Ishikawa (cell line): Measurements from ENCODE around the gene MND1.

Experiments used
- CEBPB ChIP-seq: IDR thresholded peaks from 2 replicates; pipeline ENCODE4 v1.6.1; 2012
- EGR1 ChIP-seq: IDR thresholded peaks from 2 replicates; pipeline ENCODE4 v1.6.1; 2012
- EP300 ChIP-seq: IDR thresholded peaks from 2 replicates; pipeline ENCODE4 v1.6.1; 2012; ENCODE audit warnings: borderline replicate concordance
- MAX ChIP-seq: IDR thresholded peaks from 2 replicates; pipeline ENCODE4 v1.6.1; 2012
- RAD21 ChIP-seq: IDR thresholded peaks from 2 replicates; pipeline ENCODE4 v1.6.1; 2012; ENCODE audit warnings: low read depth
- USF1 ChIP-seq: IDR thresholded peaks from 2 replicates; pipeline ENCODE4 v1.6.1; 2012
- YY1 ChIP-seq: IDR thresholded peaks from 2 replicates; pipeline ENCODE4 v1.6.1; 2012; ENCODE audit warnings: low read depth

- TF ChIP-seq CEBPB (no peak), EP300 (no peak), EGR1 (no peak), RAD21 (no peak), MAX (no peak), USF1 (no peak), YY1 (no peak)
Observed at GRCh38 chr4:153407906-153408305, 63.4 kb downstream of the MND1 start.
